GM23248 (cell line): Measurements from ENCODE around the gene PRSS53. TPM values are rescaled to one million over a fixed set of nuclear protein-coding genes. Genes with fewer than 3 reads are reported as not detected.

Experiments
- DNase-seq: peaks from one replicate; pipeline ENCODE4 v3.0.0-alpha.2; 2015
- H2AFZ ChIP-seq: fragments of 200-600 bp; sonication (generic); 2 replicates; pipeline ENCODE4 v1.6.1; 2016; ENCODE audit warnings: antibody characterized with exemption
- H3F3A ChIP-seq: fragments of 200-600 bp; sonication (generic); 2 replicates; pipeline ENCODE4 v1.6.1; 2016; ENCODE audit warnings: mild to moderate bottlenecking, antibody characterized with exemption, mixed run types; ENCODE audit not compliant: insufficient read depth
- H3K27ac ChIP-seq: fragments of 200-600 bp; sonication (generic); 2 replicates; pipeline ENCODE4 v1.5.1; 2016; ENCODE audit warnings: mild to moderate bottlenecking
- H3K27me3 ChIP-seq: fragments of 200-600 bp; sonication (generic); replicated peaks from 2 replicates; pipeline ENCODE4 v1.6.1; 2016; ENCODE audit warnings: mild to moderate bottlenecking; ENCODE audit not compliant: insufficient read depth
- H3K36me3 ChIP-seq: fragments of 200-600 bp; sonication (generic); 2 replicates; pipeline ENCODE4 v1.6.1; 2016; ENCODE audit warnings: low read depth, mild to moderate bottlenecking
- H3K4me1 ChIP-seq: fragments of 200-600 bp; sonication (generic); 2 replicates; pipeline ENCODE4 v1.6.1; 2016; ENCODE audit warnings: mild to moderate bottlenecking; ENCODE audit not compliant: insufficient read depth
- H3K4me2 ChIP-seq: fragments of 200-600 bp; sonication (generic); one replicate; pipeline ENCODE4 v1.6.1; 2016; ENCODE audit warnings: mild to moderate bottlenecking; ENCODE audit not compliant: unreplicated experiment
- H3K4me3 ChIP-seq: fragments of 200-600 bp; sonication (generic); 2 replicates; pipeline ENCODE4 v1.5.1; 2016; ENCODE audit warnings: mild to moderate bottlenecking
- H3K79me2 ChIP-seq: fragments of 200-600 bp; sonication (generic); 2 replicates; pipeline ENCODE4 v1.6.1; 2016; ENCODE audit warnings: mild to moderate bottlenecking; ENCODE audit not compliant: insufficient read depth
- H3K9ac ChIP-seq: fragments of 200-600 bp; sonication (generic); 2 replicates; pipeline ENCODE4 v1.6.1; 2016; ENCODE audit warnings: mild to moderate bottlenecking
- H3K9me2 ChIP-seq: fragments of 200-600 bp; sonication (generic); 2 replicates; pipeline ENCODE4 v1.6.1; 2016; ENCODE audit warnings: mixed run types, mild to moderate bottlenecking, moderate library complexity; ENCODE audit not compliant: insufficient read depth
- H3K9me3 ChIP-seq: fragments of 200-600 bp; sonication (generic); one replicate; pipeline ENCODE4 v1.6.1; 2017; ENCODE audit warnings: low read depth
- H4K20me1 ChIP-seq: fragments of 200-600 bp; sonication (generic); 2 replicates; pipeline ENCODE4 v1.6.0; 2016; ENCODE audit not compliant: insufficient read depth
- EZH2 ChIP-seq: fragments of 200-600 bp; sonication (generic); IDR thresholded peaks from 2 replicates; pipeline ENCODE4 v1.6.1; 2018; ENCODE audit warnings: antibody characterized with exemption, mild to moderate bottlenecking; ENCODE audit not compliant: insufficient read depth, poor library complexity, severe bottlenecking
- EZH2phosphoT487 ChIP-seq: fragments of 200-600 bp; sonication (generic); IDR thresholded peaks from 2 replicates; pipeline ENCODE4 v1.6.1; 2018; ENCODE audit warnings: antibody characterized with exemption, moderate library complexity, mild to moderate bottlenecking, low read depth; ENCODE audit not compliant: insufficient read depth
- WGBS, 2 experiments: methylation state at CpG; one replicate each; pipeline ENCODE4 v1.1.6; 2015 to 2017; ENCODE audit warnings: low lambda C conversion rate in 2 of 2, low coverage in 1 of 2; ENCODE audit errors: missing lambda C conversion rate in 2 of 2; 5-methylcytosine and 5-hydroxymethylcytosine counted together
- in situ Hi-C: fragments of 300-500 bp; cut with MboI; formaldehyde crosslinking; loops from 2 replicates; pipeline ENCODE4 v1.15.0; 2020
- polyA plus RNA-seq: library from polyadenylated mRNA; unstranded; fragments of >200 nt; fragmentation: Nextera tagmentation; extraction: Ambion mirVana; gene quantifications from 2 replicates; pipeline ENCODE4 v1.2.1, GENCODE V29; 2016
- total RNA-seq: library from RNA; depleted of rRNA; stranded (reverse); fragments of >200 nt; shearing (Covaris generic); gene quantifications from 2 replicates; pipeline ENCODE4 v1.2.3, GENCODE V29; 2014

The PRSS53 gene
- total and polyA plus RNA-seq, 2 experiments from 2014 or later, result 0.95 to 7.0 TPM

- Histone ChIP-seq H3K4me2 (no peak overlapping the region), H3K4me1 (no peaks in the 10 kb centered on the region), H3K9ac (no peak overlapping the region), H3K79me2 (no peaks in the 10 kb centered on the region), H3F3A (no peaks in the 10 kb centered on the region), H3K36me3 (no peaks in the 10 kb centered on the region; the same call in 1 of the 2 replicates), H2AFZ (no peak overlapping the region), H3K9me3 (no peaks in the 10 kb centered on the region), H4K20me1 (no peaks in the 10 kb centered on the region), H3K9me2 (no peaks in the 10 kb centered on the region), H3K27me3 (no peaks in the 10 kb centered on the region), H3K4me3 (no peak overlapping the region), H3K27ac (no peak overlapping the region)
- 62 to 63% methylated on average over 28 to 29 of the region's 29 CpGs for WGBS, 2 experiments
- in situ Hi-C loops, result no loop called here
- TF ChIP-seq EZH2phosphoT487 (no peak), EZH2 (no peak)
- peak; percentile 33 for DNase-seq
These were observed 41.0 kb upstream of the PRSS53 start for GRCh38 chr16:31129568-31130335.

GRCh38 chr16:31128711-31129567 is 40.2 kb upstream of the PRSS53 start:
- H3K27me3 ChIP-seq, result no peaks in the 10 kb centered on the region
- peaks cover 3% of the 10 kb centered on the region; the same call in 1 of the 2 replicates for H3K36me3 ChIP-seq
- no peaks in the 10 kb centered on the region for H3K79me2 ChIP-seq
- H4K20me1 ChIP-seq, result no peaks in the 10 kb centered on the region
- no peak for TF ChIP-seq EZH2
- TF ChIP-seq EZH2phosphoT487, result no peak
- H3K9me3 ChIP-seq, result no peaks in the 10 kb centered on the region
- H2AFZ ChIP-seq, result no peak overlapping the region
- no peak overlapping the region for H3K9ac ChIP-seq
- H3F3A ChIP-seq, result no peaks in the 10 kb centered on the region
- H3K4me1 ChIP-seq, result no peaks in the 10 kb centered on the region
- DNase-seq, result no peak
- 91 to 92% methylated on average over 14 of the region's 14 CpGs for WGBS, 2 experiments
- H3K9me2 ChIP-seq, result no peaks in the 10 kb centered on the region
- in situ Hi-C loops, result no loop called here
- H3K4me3 ChIP-seq, result no peak overlapping the region
- no peak overlapping the region for H3K27ac ChIP-seq
- H3K4me2 ChIP-seq, result no peak overlapping the region

- Histone ChIP-seq H3K9me2 (no peaks in the 10 kb centered on the region), H3K27me3 (no peaks in the 10 kb centered on the region), H4K20me1 (no peaks in the 10 kb centered on the region), H3F3A (no peaks in the 10 kb centered on the region), H3K9me3 (no peaks in the 10 kb centered on the region), H3K4me2 (no peak overlapping the region), H3K4me1 (no peaks in the 10 kb centered on the region), H3K27ac (no peak overlapping the region), H3K9ac (no peak overlapping the region), H2AFZ (no peak overlapping the region), H3K4me3 (no peak overlapping the region), H3K79me2 (no peaks in the 10 kb centered on the region), H3K36me3 (peaks cover 10% of the 10 kb centered on the region)
- WGBS, 2 experiments, result 95 to 96% methylated on average over 13 of the region's 13 CpGs
- TF ChIP-seq EZH2 (no peak), EZH2phosphoT487 (no peak)
- no peak for DNase-seq
- in situ Hi-C loops, result no loop called here
These were observed 38.4 kb upstream of the PRSS53 start for GRCh38 chr16:31127182-31127581.

- H3K79me2 ChIP-seq, result 0 out of 2 replicates have a peak, but pooled peaks cover under 1% of the 10 kb centered on the region
- no peaks in the 10 kb centered on the region for H3K27me3 ChIP-seq
- H3K4me3 ChIP-seq, result no peak overlapping the region
- H3K9me2 ChIP-seq, result no peaks in the 10 kb centered on the region
- H3K36me3 ChIP-seq, result peaks cover 20% of the 10 kb centered on the region
- WGBS, 2 experiments, result 98 to 100% methylated on average over 3 of the region's 3 CpGs
- no peaks in the 10 kb centered on the region for H3K9me3 ChIP-seq
- H3K9ac ChIP-seq, result no peak overlapping the region
- no peak for DNase-seq
- H3K4me1 ChIP-seq, result no peaks in the 10 kb centered on the region
- in situ Hi-C loops, result no loop called here
- H2AFZ ChIP-seq, result no peak overlapping the region
- TF ChIP-seq EZH2, result no peak
- TF ChIP-seq EZH2phosphoT487, result no peak
- no peak overlapping the region for H3K27ac ChIP-seq
- no peak overlapping the region for H3K4me2 ChIP-seq
- no peaks in the 10 kb centered on the region for H4K20me1 ChIP-seq
- no peaks in the 10 kb centered on the region for H3F3A ChIP-seq
These were observed 37.1 kb upstream of the PRSS53 start for GRCh38 chr16:31125844-31126243.
